Ectodermal cell (in vitro differentiated cells): ENCODE measurements around the gene CYTH3.

Source experiments
- H3K27ac ChIP-seq: 2 replicates; pipeline ENCODE4 v1.7.0; 2013; ENCODE audit warnings: mild to moderate bottlenecking, low read depth, low read length; ENCODE audit not compliant: insufficient read depth, poor library complexity, severe bottlenecking
- H3K27me3 ChIP-seq: 2 replicates; pipeline ENCODE4 v1.7.0; 2013; ENCODE audit warnings: mild to moderate bottlenecking, low read length; ENCODE audit not compliant: insufficient read depth, control insufficient read depth, poor library complexity, severe bottlenecking
- H3K36me3 ChIP-seq: one replicate; pipeline ENCODE4 v1.7.0; 2013; ENCODE audit warnings: low read length; ENCODE audit not compliant: control insufficient read depth, insufficient read depth
- H3K4me1 ChIP-seq: one replicate; pipeline ENCODE4 v1.7.0; 2013; ENCODE audit warnings: low read length; ENCODE audit not compliant: control insufficient read depth, insufficient read depth
- H3K4me3 ChIP-seq: 2 replicates; pipeline ENCODE4 v1.7.0; 2013; ENCODE audit warnings: low read depth, low read length, control low read depth; ENCODE audit not compliant: insufficient read depth
- H3K9me3 ChIP-seq: 2 replicates; pipeline ENCODE4 v1.7.0; 2013; ENCODE audit warnings: mild to moderate bottlenecking, low read length, moderate library complexity; ENCODE audit not compliant: control insufficient read depth
- WGBS, 2 experiments: methylation state at CpG; one replicate each; pipeline ENCODE4 v1.1.7; 2013; ENCODE audit warnings: missing lambda C conversion rate in 2 of 2; 5-methylcytosine and 5-hydroxymethylcytosine counted together

Gene CYTH3

DNA sequence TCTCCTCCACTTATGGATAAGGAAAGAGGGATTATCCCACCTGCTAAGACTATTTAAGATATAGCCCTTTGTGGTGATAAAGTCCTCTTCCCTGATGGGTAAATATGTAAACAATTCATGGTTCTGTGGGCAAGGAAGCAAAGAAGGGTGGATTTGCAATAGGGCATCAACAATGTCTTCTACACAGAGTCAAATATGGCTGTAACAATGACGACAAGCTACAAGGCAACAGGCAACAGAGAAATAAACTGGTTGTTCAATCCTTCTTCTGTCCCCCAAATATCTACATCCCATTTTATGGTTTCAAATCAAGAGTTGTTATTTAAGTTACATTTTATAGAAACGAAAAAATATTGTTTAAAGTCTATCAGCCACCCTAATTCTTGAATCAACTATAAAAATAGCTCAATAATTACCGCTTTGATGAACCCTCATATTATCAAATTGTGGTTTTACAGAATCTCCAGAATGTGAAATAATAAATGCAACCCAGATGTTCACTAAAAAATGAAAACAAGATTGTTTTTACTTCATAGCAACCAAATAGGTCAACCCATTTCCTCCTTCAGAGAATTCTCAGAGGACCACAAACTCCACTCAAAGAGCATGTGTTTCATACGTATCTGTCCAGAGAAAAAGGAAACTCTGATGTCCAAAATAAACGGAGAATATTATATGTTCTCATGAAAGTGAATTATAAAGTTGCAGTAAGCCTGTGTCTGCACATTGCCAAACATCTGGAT lies 13.8 kb downstream of the CYTH3 start:
- no peaks in the 10 kb centered on the region for H3K36me3 ChIP-seq
- H3K27me3 ChIP-seq, result no peaks in the 10 kb centered on the region
- 90 to 96% methylated on average over 4 of the region's 5 CpGs for WGBS, 2 experiments
- H3K9me3 ChIP-seq, result no peaks in the 10 kb centered on the region
- H3K4me1 ChIP-seq, result no peaks in the 10 kb centered on the region
- no peak overlapping the region for H3K4me3 ChIP-seq
- H3K27ac ChIP-seq, result no peak overlapping the region

DNA sequence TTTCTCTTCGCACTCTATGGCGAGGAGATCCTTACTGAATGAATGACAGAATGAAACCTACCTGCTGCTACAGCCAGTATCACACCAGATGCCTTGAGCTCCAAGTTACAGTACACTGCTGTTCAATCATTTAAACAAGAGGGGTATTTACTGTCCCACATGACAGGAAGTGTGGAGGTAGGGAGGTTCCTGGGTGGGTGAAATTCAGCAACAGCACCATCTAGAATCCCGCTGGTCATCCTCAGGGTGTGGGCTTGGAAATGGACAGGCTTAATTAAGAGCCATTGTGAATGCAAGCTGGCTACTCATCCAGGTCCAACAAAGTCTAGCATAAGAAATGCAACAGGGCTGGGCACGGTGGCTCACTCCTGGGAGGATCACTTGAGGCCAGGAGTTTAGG lies 14.7 kb downstream of the CYTH3 start:
- 89 to 92% methylated on average over 4 of the region's 4 CpGs for WGBS, 2 experiments
- Histone ChIP-seq H3K36me3 (no peaks in the 10 kb centered on the region), H3K4me3 (no peak overlapping the region), H3K9me3 (no peaks in the 10 kb centered on the region), H3K27ac (no peak overlapping the region), H3K4me1 (no peaks in the 10 kb centered on the region), H3K27me3 (no peaks in the 10 kb centered on the region)

DNA sequence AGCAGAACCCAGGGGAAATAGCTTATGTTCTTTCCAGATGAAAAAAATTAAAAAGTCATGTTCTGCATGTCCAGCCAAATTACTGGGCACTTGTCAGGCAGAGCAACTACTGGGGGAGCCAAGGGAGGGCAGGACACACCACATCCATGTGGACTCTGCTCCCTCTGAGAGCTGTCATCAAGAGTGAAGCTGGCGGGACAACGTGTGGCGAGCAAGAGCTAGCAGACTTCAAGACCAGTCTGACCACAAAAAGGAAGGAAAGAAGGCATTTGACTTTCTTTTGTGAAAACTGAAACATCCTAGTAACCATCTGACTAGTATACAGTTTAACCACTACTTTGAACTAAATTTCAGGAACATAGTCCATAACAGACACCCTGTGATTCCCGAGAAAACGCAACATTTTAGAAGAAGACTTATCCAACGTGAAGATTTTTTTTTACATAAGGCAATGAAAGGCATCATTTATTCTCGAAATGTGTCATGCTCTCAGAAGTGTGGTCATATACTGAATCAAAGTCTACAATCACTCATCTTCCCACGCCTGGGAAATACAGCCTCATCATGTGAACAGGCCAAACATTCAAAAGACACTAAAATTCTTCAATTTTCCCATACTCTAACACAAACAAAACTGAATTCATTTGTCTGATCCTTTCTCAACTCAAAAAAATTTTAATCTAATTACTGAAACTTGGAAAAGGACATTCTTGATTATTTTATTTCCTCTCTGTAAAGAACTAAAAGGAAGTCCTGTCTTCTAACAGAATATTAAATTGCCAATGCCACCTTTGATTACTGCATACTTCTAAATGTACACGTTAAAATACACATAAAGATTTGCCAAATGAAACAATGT lies 15.5 kb downstream of the CYTH3 start:
- H3K36me3 ChIP-seq, result no peaks in the 10 kb centered on the region
- H3K4me1 ChIP-seq, result no peaks in the 10 kb centered on the region
- H3K27ac ChIP-seq, result no peak overlapping the region
- 94% methylated on average over 9 of the region's 9 CpGs for WGBS, 2 experiments
- H3K9me3 ChIP-seq, result no peaks in the 10 kb centered on the region
- H3K4me3 ChIP-seq, result no peak overlapping the region
- H3K27me3 ChIP-seq, result no peaks in the 10 kb centered on the region

DNA sequence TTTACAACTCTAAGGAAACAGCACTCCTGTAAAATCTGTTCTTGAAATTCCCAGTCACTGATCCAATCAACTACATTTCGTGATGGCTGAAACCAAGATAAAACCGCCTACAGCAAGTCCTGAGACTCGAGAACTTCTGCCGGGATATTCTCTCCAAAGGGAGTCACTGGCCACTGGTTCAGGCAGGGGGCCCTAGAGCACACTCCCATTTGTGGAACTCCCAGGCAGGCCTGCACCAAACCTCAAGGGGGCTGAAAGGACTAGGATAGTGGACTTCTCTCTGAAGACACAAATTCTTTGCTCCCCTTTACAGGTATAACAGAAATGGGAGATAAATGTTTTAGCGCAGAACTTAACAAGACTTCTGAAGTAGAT lies 16.3 kb downstream of the CYTH3 start:
- Histone ChIP-seq H3K27me3 (no peaks in the 10 kb centered on the region), H3K27ac (no peak overlapping the region), H3K36me3 (no peaks in the 10 kb centered on the region), H3K4me3 (no peak overlapping the region), H3K9me3 (no peaks in the 10 kb centered on the region), H3K4me1 (no peaks in the 10 kb centered on the region)
- 74 to 93% methylated on average over 4 to 5 of the region's 5 CpGs for WGBS, 2 experiments

DNA sequence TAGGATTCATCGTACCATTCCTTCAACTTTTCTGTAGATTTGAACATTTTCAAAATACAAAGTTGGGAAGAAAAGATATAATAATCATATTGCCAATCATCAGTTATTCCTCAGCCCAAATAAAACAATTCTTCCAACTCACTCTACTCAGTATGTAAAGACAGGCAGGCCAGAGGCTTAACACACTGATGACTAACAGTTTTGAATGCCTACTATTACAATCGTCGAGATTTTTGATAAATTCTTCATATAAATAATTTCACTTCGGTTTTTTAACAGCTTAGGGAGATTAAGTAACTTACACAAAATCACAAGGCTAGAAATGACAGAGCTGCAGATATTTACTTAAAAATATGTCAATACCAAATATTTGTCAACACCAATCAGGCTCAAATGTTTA lies 17.6 kb downstream of the CYTH3 start:
- WGBS, 2 experiments, result 92 to 100% methylated on average over 3 to 4 of the region's 4 CpGs
- Histone ChIP-seq H3K4me3 (no peak overlapping the region), H3K9me3 (no peaks in the 10 kb centered on the region), H3K36me3 (no peaks in the 10 kb centered on the region), H3K4me1 (no peaks in the 10 kb centered on the region), H3K27ac (no peak overlapping the region), H3K27me3 (no peaks in the 10 kb centered on the region)

DNA sequence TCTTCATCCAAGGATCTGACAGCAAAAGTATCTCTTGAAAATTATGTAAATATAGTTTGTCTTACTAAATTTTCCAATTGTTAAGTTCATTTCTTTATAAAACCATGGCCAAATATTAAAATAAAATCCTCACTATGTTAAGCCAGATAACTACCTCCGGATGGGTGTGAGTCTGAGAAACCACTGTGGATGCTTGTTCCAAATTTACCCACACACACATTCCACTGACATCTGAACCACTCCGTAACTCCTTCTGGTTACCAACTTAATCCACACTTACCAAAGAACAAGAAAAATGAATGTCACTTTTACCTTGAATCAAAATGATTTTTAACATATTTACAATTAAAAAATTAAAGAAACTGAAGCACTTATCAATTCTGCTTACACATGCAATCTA lies 19.7 kb downstream of the CYTH3 start:
- Histone ChIP-seq H3K27ac (no peak overlapping the region), H3K4me1 (no peaks in the 10 kb centered on the region), H3K4me3 (no peak overlapping the region), H3K36me3 (no peaks in the 10 kb centered on the region), H3K27me3 (no peaks in the 10 kb centered on the region), H3K9me3 (no peaks in the 10 kb centered on the region)
- WGBS, 2 experiments, result 92 to 95% methylated on average over 2 of the region's 2 CpGs

DNA sequence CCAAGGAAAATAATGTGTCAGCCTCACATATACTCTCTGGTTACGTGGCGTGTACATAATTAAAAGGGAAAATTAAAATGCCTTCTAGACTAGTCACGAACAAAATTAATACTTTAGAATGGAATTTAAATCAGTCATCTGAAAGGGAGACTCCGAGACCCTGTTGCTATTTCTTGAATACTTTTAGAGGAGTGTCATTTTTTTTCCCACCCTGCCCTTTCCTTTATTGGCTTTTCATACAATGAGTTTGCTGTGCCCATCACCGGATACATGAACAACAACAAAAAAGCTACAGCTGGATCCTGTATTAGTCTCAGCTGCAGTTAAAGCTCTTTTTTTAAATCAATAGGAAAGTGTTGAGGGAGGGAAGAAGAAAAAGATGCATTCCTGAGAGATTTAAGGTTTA lies 20.1 kb downstream of the CYTH3 start:
- Histone ChIP-seq H3K4me3 (no peak overlapping the region), H3K27ac (no peak overlapping the region), H3K36me3 (no peaks in the 10 kb centered on the region), H3K27me3 (no peaks in the 10 kb centered on the region), H3K9me3 (no peaks in the 10 kb centered on the region), H3K4me1 (no peaks in the 10 kb centered on the region)
- WGBS, 2 experiments, result 96 to 100% methylated on average over 4 to 5 of the region's 5 CpGs

DNA sequence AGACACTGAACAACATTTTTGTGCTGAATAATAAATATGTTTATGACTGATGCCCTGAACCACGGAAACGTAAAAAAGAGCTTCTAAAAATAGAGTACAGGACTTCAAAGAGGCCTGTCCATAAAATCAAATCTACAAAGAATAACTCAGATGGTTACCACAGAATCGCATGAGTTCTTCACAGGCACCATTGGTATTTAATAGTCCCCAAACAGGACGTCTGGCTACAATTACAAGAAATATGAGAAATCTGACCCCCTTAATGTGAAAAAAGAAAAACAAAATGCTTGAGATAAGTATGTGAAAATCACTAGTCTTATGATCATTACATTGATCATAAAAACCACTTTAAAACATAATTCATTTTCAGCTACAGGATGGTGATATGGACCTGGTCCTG lies 20.8 kb downstream of the CYTH3 start:
- WGBS, 2 experiments, result 90 to 91% methylated on average over 4 of the region's 4 CpGs
- H3K4me3 ChIP-seq, result no peak overlapping the region
- no peaks in the 10 kb centered on the region for H3K4me1 ChIP-seq
- no peaks in the 10 kb centered on the region for H3K27me3 ChIP-seq
- H3K36me3 ChIP-seq, result no peaks in the 10 kb centered on the region
- H3K27ac ChIP-seq, result no peak overlapping the region
- H3K9me3 ChIP-seq, result no peaks in the 10 kb centered on the region

DNA sequence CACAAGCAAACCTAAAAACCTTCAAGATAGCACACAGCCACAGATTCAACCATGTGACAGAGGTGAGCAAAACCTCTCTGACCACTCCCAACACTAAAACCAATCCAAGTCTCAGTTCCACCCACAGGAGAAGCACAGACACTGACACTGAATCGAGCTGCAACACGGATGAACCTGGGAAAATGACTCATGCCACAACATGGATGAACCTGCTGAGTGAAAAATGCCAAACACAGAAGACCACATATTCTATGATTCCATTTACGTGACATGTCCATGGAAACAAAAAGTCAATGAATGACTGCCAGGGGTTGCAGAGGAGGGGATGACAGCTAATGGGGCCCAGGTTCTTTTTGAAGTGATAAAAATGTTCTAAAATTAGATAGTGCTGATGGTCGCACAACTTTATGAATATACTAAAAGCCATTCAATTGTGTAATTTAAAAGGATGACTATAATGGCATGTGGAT lies 22.0 kb downstream of the CYTH3 start:
- H3K4me1 ChIP-seq, result no peaks in the 10 kb centered on the region
- WGBS, 2 experiments, result 87 to 98% methylated on average over 3 to 4 of the region's 4 CpGs
- H3K27ac ChIP-seq, result no peak overlapping the region
- no peaks in the 10 kb centered on the region for H3K27me3 ChIP-seq
- H3K4me3 ChIP-seq, result no peak overlapping the region
- no peaks in the 10 kb centered on the region for H3K9me3 ChIP-seq
- no peaks in the 10 kb centered on the region for H3K36me3 ChIP-seq

DNA sequence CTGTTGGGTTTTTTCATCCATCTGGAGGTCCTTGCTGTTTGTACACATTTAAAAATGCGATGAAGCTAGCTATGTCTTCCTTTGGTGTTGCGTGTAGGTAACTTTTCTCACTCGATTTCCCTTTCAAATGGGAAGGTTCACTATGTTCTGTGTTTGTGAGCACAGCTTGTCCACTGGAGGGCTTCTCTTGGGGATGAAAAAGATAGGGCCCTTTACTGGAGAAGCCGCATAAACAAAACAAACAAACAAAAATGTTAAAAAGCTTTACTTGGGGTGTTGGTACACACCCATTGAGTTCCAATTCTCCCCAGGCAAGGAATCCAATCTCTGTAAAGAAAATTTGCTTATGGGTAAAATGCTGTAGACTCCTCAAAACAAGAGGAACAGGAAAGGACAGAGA lies 23.4 kb downstream of the CYTH3 start:
- no peaks in the 10 kb centered on the region for H3K36me3 ChIP-seq
- H3K4me1 ChIP-seq, result no peaks in the 10 kb centered on the region
- 94 to 96% methylated on average over 3 of the region's 4 CpGs for WGBS, 2 experiments
- no peaks in the 10 kb centered on the region for H3K27me3 ChIP-seq
- H3K9me3 ChIP-seq, result no peaks in the 10 kb centered on the region
- no peak overlapping the region for H3K4me3 ChIP-seq
- H3K27ac ChIP-seq, result no peak overlapping the region
